HepG2 (cell line): ENCODE data around the gene PPP1R16B. TPM values are rescaled to one million over a fixed set of nuclear protein-coding genes. Genes with fewer than 3 reads are reported as not detected.

ENCODE experiments used
- ARID4A ChIP-seq: sonication (generic); formaldehyde crosslinking; IDR thresholded peaks from 2 replicates; pipeline ENCODE4 v1.5.0; 2020; ENCODE audit warnings: mild to moderate bottlenecking, missing genetic modification reagents, borderline replicate concordance
- ATF7 ChIP-seq, 2 experiments: fragments of 450-650 bp in 1 of 2; sonication (generic) in 1 of 2; formaldehyde crosslinking in 1 of 2; IDR thresholded peaks; 2 replicates each; pipeline versions ENCODE4 v1.4.0 to v1.6.1; 2016 to 2020; ENCODE audit warnings: antibody characterized with exemption in 1 of 2, mild to moderate bottlenecking in 1 of 2, missing genetic modification reagents in 1 of 2
- BORCS8-MEF2B ChIP-seq: sonication (generic); formaldehyde crosslinking; IDR thresholded peaks from 2 replicates; pipeline ENCODE4 v1.8.0; 2022; ENCODE audit warnings: mild to moderate bottlenecking, missing genetic modification reagents
- HBP1 ChIP-seq: IDR thresholded peaks from 2 replicates; pipeline ENCODE4 v1.6.1; 2016; ENCODE audit warnings: low read depth, control low read depth
- HIVEP1 ChIP-seq: sonication (generic); formaldehyde crosslinking; IDR thresholded peaks from 2 replicates; pipeline ENCODE4 v1.4.0; 2020; ENCODE audit warnings: mild to moderate bottlenecking, missing genetic modification reagents
- HNF4A ChIP-seq: sonication (generic); formaldehyde crosslinking; IDR thresholded peaks from 2 replicates; pipeline ENCODE4 v1.4.0; 2020; ENCODE audit warnings: missing genetic modification reagents
- ISX ChIP-seq: sonication (generic); formaldehyde crosslinking; conservative IDR thresholded peaks from 2 replicates; pipeline ENCODE4 v1.5.0; 2020; ENCODE audit warnings: missing genetic modification reagents
- JUND ChIP-seq: sonication (generic); formaldehyde crosslinking; IDR thresholded peaks from 2 replicates; pipeline ENCODE4 v1.8.0; 2022; ENCODE audit warnings: mild to moderate bottlenecking, missing genetic modification reagents
- PHF20 ChIP-seq: sonication (generic); formaldehyde crosslinking; IDR thresholded peaks from 2 replicates; pipeline ENCODE4 v1.5.0; 2020; ENCODE audit warnings: mild to moderate bottlenecking, missing genetic modification reagents
- POGZ ChIP-seq: sonication (generic); formaldehyde crosslinking; IDR thresholded peaks from 2 replicates; pipeline ENCODE4 v1.4.0; 2020; ENCODE audit warnings: mild to moderate bottlenecking, missing genetic modification reagents
- RAD21 ChIP-seq: fragments of 450-650 bp; formaldehyde crosslinking; IDR thresholded peaks from 2 replicates; pipeline ENCODE4 v1.5.0; 2020; ENCODE audit warnings: mild to moderate bottlenecking
- RNF2 ChIP-seq: fragments of 450-650 bp; conservative IDR thresholded peaks from 2 replicates; pipeline ENCODE4 v1.6.1; 2016; ENCODE audit warnings: low read depth
- SALL1 ChIP-seq: sonication (generic); formaldehyde crosslinking; IDR thresholded peaks from 2 replicates; pipeline ENCODE4 v1.8.0; 2022; ENCODE audit warnings: mild to moderate bottlenecking, missing genetic modification reagents
- UBTF ChIP-seq: sonication (generic); formaldehyde crosslinking; IDR thresholded peaks from 2 replicates; pipeline ENCODE4 v1.4.0; 2020; ENCODE audit warnings: mild to moderate bottlenecking, missing genetic modification reagents
- XRCC5 ChIP-seq: fragments of 200-400 bp; formaldehyde crosslinking; optimal IDR thresholded peaks from 2 replicates; pipeline ENCODE3; 2017; ENCODE audit warnings: mild to moderate bottlenecking, low read length
- ZFY ChIP-seq: sonication (generic); formaldehyde crosslinking; IDR thresholded peaks from 2 replicates; pipeline ENCODE4 v1.4.0; 2020; ENCODE audit warnings: missing genetic modification reagents
- ZNF251 ChIP-seq: sonication (generic); formaldehyde crosslinking; IDR thresholded peaks from 2 replicates; pipeline ENCODE4 v1.9.0; 2021; ENCODE audit warnings: mild to moderate bottlenecking, missing genetic modification reagents
- ZNF329 ChIP-seq: sonication (generic); formaldehyde crosslinking; IDR thresholded peaks from 2 replicates; pipeline ENCODE4 v1.9.0; 2021; ENCODE audit warnings: low read depth, mild to moderate bottlenecking, missing genetic modification reagents
- ZNF598 ChIP-seq: sonication (generic); formaldehyde crosslinking; IDR thresholded peaks from 2 replicates; pipeline ENCODE4 v1.5.1; 2020; ENCODE audit warnings: mild to moderate bottlenecking, missing genetic modification reagents, borderline replicate concordance
- ZNF776 ChIP-seq: sonication (generic); formaldehyde crosslinking; IDR thresholded peaks from 2 replicates; pipeline ENCODE4 v1.4.0; 2020; ENCODE audit warnings: mild to moderate bottlenecking, missing genetic modification reagents
- ZNF883 ChIP-seq: sonication (generic); formaldehyde crosslinking; IDR thresholded peaks from 2 replicates; pipeline ENCODE4 v1.5.1; 2020; ENCODE audit warnings: mild to moderate bottlenecking, missing genetic modification reagents; ENCODE audit errors: not compliant biosample characterization
- ZSCAN25 ChIP-seq: sonication (generic); formaldehyde crosslinking; IDR thresholded peaks from 2 replicates; pipeline ENCODE4 v1.8.0; 2022; ENCODE audit warnings: mild to moderate bottlenecking, missing genetic modification reagents
- polyA plus RNA-seq, 8 experiments: library from polyadenylated mRNA; depleted of rRNA in 3 of 8; stranded (reverse) in 7 of 8; unstranded in 1 of 8; fragments of >200 nt; fragmentation: Illumina TruSeq in 4 of 8; extraction: Trizol in 4 of 8; gene quantifications; 2 replicates each; pipeline versions ENCODE4 v1.2.1 to v1.2.3, GENCODE V29; 2011 to 2016; ENCODE audit warnings: low read depth in 4 of 8, missing spikeins in 1 of 8, mixed read lengths in 1 of 8; ENCODE audit not compliant: insufficient read depth in 1 of 8
- total RNA-seq, 5 experiments: library from RNA; depleted of rRNA; stranded (reverse); fragments of >200 nt; fragmentation: Illumina TruSeq; extraction: Trizol; gene quantifications; 2 replicates each; pipeline ENCODE4 v1.2.3, GENCODE V29; 2016; ENCODE audit warnings: low read depth in 1 of 5

The PPP1R16B gene
- total and polyA plus RNA-seq, 2 of the 13 experiments (the other 11 are each of a cell fraction or from before 2014, with no cell fraction given): 0.02 to 0.11 TPM

- no peak for TF ChIP-seq HBP1 (CRISPR knock-in tag)
- TF ChIP-seq RNF2: no peak
- TF ChIP-seq XRCC5: peak; percentile 28
- TF ChIP-seq ARID4A (CRISPR knock-in tag): peak; percentile 41; the same call in 1 of the 2 replicates
- no peak for TF ChIP-seq ZNF251 (CRISPR knock-in tag)
- TF ChIP-seq ATF7 (IDR thresholded peaks at IDR 0.05): no peak
- peak; percentile 56; the same call in 1 of the 2 replicates for TF ChIP-seq ATF7 (CRISPR knock-in tag; IDR thresholded peaks at IDR 0.05)
- TF ChIP-seq ZNF776: peak; percentile 71; the same call in 1 of the 2 replicates
- TF ChIP-seq BORCS8-MEF2B (CRISPR knock-in tag): 0 out of 2 replicates have a peak, but pooled peaks have one; percentile 23
- 0 out of 2 replicates have a peak, but pooled peaks have one; percentile 12 for TF ChIP-seq JUND (CRISPR knock-in tag)
- peak; percentile 55 for TF ChIP-seq ZFY (CRISPR knock-in tag)
- TF ChIP-seq ZNF883 (CRISPR knock-in tag): peak; percentile 66
- TF ChIP-seq POGZ (CRISPR knock-in tag): 0 out of 2 replicates have a peak, but pooled peaks have one; percentile 35
- TF ChIP-seq ZNF598 (CRISPR knock-in tag): 0 out of 2 replicates have a peak, but pooled peaks have one; percentile 48
- no peak for TF ChIP-seq PHF20 (CRISPR knock-in tag)
- no peak for TF ChIP-seq RAD21 (CRISPR knock-in tag)
- peak; percentile 87 for TF ChIP-seq HNF4A (CRISPR knock-in tag)
- peak; percentile 58; the same call in 1 of the 2 replicates for TF ChIP-seq HIVEP1 (CRISPR knock-in tag)
- no peak for TF ChIP-seq ZNF329 (CRISPR knock-in tag)
- peak; percentile 69; the same call in 1 of the 2 replicates for TF ChIP-seq SALL1 (CRISPR knock-in tag)
- TF ChIP-seq ISX (CRISPR knock-in tag): no peak
- TF ChIP-seq UBTF (CRISPR knock-in tag): peak; percentile 50; the same call in 1 of the 2 replicates
- 0 out of 2 replicates have a peak, but pooled peaks have one; percentile 69 for TF ChIP-seq ZSCAN25 (CRISPR knock-in tag)
Measured at GRCh38 chr20:38888059-38888831, 82.7 kb downstream of the PPP1R16B start (continued).
